ENCODE data around the gene PHF21A. TPM values are rescaled to one million over a fixed set of nuclear protein-coding genes. Genes with fewer than 3 reads are reported as not detected.

Gene PHF21A
- total and polyA plus RNA-seq, 2 of the 8 experiments (the other 6 are each of a cell fraction or from before 2014, with no cell fraction given) = 17.6 to 40.3 TPM

GRCh38 chr11:45937916-45938315 is 183.3 kb downstream of the PHF21A start (continued):
- no peak for TF ChIP-seq CHD2 (IDR thresholded peaks at IDR 0.05; ENCODE audit: low read length)
